ENCODE data around the gene HDAC6. TPM values are rescaled to one million over a fixed set of nuclear protein-coding genes. Genes with fewer than 3 reads are reported as not detected.
A peak's percentile ranks its signal among the peaks of the same experiment; 100 is the strongest.

The HDAC6 gene
- total RNA-seq = 73.9 and 77.7 TPM in 2 replicates

DNA sequence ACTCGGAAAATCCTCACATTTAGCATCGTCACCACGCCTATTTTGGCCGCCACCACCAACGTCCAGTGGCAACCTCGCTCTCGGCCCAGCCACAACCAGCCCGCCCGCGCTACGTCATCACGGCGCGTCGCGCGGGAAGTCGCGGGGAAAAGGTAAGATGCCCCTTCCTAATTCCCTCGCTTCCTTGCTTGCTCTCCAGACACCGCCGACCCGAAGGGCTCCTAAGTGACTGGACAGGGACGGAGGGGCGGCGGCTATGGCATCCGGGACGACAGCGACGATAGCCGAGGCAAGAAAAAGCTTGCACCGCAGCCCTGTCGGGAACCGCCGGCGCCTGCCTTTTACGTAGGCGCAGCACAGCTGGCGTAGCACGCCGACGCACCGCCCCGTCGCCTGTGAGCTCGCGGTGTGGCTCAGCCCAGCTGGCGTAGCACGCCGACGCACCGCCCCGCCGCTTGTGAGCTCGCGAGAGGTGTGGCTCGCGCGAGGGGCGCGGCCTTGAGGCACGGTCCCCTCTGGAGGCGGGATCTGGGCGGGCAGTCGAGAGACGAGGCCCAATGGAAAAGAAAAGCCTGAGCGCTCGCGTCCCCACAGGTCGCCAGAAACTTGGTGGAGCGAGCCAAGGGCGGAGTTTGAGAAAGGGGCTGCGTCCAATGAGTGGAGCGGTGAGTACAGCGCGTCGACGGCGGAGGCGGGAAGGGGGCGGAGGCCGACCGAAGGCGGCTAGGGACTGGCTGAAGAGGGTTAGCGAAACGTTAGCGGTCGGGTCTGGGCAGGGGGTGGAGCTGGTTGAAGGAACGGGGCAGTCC is at the start of gene HDAC6:
Gene HDAC6 (plus strand): TSS at position 788 of the 809 bp plus-strand sequence. CDS start 626 bp downstream, outside the sequence.
- Mint-ChIP-seq H3K27ac (peak within 1 kb of the TSS; percentile 97), H3K36me3 (ENCODE audit: low read depth) (peaks cover 21% of the 10 kb centered on the region), H3K27me3 (ENCODE audit: low read depth) (no peaks in the 10 kb centered on the region), H3K9me3 (no peaks in the 10 kb centered on the region), H3K4me1 (ENCODE audit: low read depth) (peaks cover 18% of the 10 kb centered on the region), H3K4me3 (ENCODE audit: low read depth) (peak within 1 kb of the TSS; percentile 91)
- intact Hi-C loops (cut with micrococcal nuclease) = loop anchor here (1.0 to 10.0 kb wide), 6 partner anchors 65 to 363 kb away; partner anchors contain the start of genes MAGIX, OTUD5, PQBP1 and SUV39H1
- peak; percentile 95 for DNase-seq (ENCODE audit: low spot score)

DNA sequence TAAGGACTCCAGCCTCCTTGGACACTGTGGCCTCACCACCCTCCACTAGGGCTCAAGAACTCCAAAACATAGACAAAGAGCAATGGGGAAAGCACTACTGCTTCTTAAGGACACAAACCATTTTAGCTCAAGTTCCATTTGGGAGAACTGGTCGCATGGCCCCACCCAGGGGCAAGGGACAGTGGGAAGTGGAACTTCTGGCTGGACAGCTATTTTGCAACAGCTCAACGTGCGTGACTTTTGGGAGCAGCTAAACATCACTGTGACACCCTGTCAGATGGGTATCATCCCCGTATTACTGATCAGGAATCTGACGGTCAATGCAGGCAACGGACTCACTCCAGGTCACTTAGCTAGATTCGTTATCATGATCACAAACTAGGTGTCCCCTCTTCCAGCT is 49.4 kb upstream of the HDAC6 start:
- H3K4me3 Mint-ChIP-seq (ENCODE audit: low read depth) = no peak overlapping the region
- no peak overlapping the region for H3K27ac Mint-ChIP-seq
- peaks cover 3% of the 10 kb centered on the region for H3K27me3 Mint-ChIP-seq (ENCODE audit: low read depth)
- no peak for DNase-seq (ENCODE audit: low spot score)
- H3K36me3 Mint-ChIP-seq (ENCODE audit: low read depth) = no peaks in the 10 kb centered on the region
- H3K9me3 Mint-ChIP-seq = no peaks in the 10 kb centered on the region
- intact Hi-C loops (cut with micrococcal nuclease) = no loop called here
- peaks cover 7% of the 10 kb centered on the region for H3K4me1 Mint-ChIP-seq (ENCODE audit: low read depth)

DNA sequence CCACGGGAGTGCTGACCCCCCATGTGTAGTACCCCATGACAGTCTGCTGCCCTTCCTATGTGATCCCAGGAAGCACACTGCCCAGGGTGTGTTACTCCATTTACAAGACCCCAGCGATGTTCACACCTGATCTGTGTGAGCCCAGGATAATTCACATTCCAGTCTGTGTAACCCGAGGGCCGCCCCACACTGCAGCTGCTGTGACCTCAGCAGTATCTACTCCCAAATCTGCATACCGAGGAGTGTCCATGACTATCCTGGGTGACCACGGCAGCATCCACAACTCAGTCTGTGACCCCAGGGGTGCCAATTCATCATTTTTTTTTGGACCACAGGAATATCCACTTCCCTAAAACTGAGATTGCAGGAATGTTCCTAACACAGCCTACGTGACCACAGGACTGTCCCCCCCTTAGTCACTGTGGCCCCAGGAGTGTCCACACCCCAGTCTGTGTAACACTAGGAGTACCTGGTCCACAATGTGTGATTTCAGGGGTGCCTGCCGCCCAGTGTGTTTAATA is 48.1 kb upstream of the HDAC6 start:
- peaks cover 7% of the 10 kb centered on the region for H3K4me1 Mint-ChIP-seq (ENCODE audit: low read depth)
- intact Hi-C loops (cut with micrococcal nuclease) = no loop called here
- no peaks in the 10 kb centered on the region for H3K9me3 Mint-ChIP-seq
- H3K4me3 Mint-ChIP-seq (ENCODE audit: low read depth) = no peak overlapping the region
- no peak overlapping the region for H3K27ac Mint-ChIP-seq
- DNase-seq (ENCODE audit: low spot score) = no peak
- H3K27me3 Mint-ChIP-seq (ENCODE audit: low read depth) = peaks cover 3% of the 10 kb centered on the region
- H3K36me3 Mint-ChIP-seq (ENCODE audit: low read depth) = no peaks in the 10 kb centered on the region

DNA sequence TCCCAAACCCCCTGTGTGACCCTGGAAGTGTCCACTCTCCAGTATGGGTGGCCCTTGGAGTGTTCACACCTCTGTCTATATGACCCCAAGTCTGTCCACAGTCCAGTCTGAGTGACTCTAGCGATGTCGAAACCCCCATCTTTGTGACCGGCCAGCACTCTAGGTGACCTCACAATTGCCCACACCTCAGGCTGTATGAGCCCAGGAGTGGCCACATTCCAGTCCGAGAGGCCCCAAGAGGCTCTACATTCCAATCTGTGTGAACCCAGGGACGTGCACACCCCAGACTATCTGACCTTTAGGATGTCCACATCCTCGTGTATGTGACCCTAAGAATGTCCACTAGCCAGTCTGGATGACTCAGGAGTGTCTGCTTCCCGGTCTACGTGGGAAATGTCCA is 47.6 kb upstream of the HDAC6 start:
- Mint-ChIP-seq H3K27me3 (ENCODE audit: low read depth) (peaks cover 3% of the 10 kb centered on the region), H3K4me1 (ENCODE audit: low read depth) (peaks cover 7% of the 10 kb centered on the region), H3K36me3 (ENCODE audit: low read depth) (no peaks in the 10 kb centered on the region), H3K4me3 (ENCODE audit: low read depth) (no peak overlapping the region), H3K9me3 (no peaks in the 10 kb centered on the region), H3K27ac (no peak overlapping the region)
- intact Hi-C loops (cut with micrococcal nuclease) = no loop called here
- DNase-seq (ENCODE audit: low spot score) = no peak

DNA sequence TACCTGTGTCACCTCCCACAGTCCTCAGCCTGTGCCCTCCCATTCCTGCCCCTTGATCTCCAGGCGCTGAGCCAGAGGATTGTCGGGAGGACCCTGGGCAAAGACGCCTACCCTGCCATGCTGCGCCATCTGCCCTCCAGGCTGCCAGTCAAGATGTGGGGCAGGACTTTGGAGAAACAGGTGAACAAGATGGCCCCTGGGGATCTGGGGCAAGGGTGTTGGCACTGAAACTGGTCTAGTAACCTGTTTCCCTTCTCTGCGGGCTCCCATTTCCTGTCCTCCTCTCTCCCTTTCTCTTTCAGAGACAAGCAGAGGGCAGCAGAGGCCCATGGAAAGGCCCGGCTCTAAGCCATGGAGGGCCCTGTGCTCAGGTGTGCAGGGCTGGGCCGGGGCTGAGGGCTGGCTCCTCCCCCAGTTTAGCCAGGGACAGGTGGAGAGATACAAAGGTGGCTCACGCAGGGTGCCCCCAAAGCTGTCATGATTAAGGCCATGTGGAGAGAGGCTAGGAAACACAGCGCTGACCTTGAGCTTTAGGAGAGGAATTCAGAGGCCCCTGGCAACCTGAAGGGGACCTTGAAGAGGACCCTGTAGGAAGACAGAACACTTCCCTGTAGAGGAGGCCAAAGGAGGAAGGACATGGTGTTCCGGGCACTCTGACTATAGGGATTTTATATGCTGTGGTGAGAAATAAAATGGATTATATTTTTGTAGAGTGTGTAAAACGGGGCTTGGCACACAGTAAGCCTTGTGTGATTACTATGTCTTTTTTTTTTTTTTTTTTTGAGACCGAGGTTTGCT is 40.0 kb upstream of the HDAC6 start, which contains the start of gene GLOD5:
Gene GLOD5 (plus strand): TSS at position 74 of the 798 bp plus-strand sequence. CDS start 44 bp downstream, at position 118.
- intact Hi-C loops (cut with micrococcal nuclease) = no loop called here
- peak; percentile 8 for DNase-seq (ENCODE audit: low spot score)
- H3K4me3 Mint-ChIP-seq (ENCODE audit: low read depth) = no peak within 1 kb of the TSS
- no peaks in the 10 kb centered on the region for H3K36me3 Mint-ChIP-seq (ENCODE audit: low read depth)
- H3K4me1 Mint-ChIP-seq (ENCODE audit: low read depth) = peaks cover 6% of the 10 kb centered on the region
- H3K27me3 Mint-ChIP-seq (ENCODE audit: low read depth) = peaks cover 4% of the 10 kb centered on the region
- no peaks in the 10 kb centered on the region for H3K9me3 Mint-ChIP-seq
- H3K27ac Mint-ChIP-seq = no peak within 1 kb of the TSS

DNA sequence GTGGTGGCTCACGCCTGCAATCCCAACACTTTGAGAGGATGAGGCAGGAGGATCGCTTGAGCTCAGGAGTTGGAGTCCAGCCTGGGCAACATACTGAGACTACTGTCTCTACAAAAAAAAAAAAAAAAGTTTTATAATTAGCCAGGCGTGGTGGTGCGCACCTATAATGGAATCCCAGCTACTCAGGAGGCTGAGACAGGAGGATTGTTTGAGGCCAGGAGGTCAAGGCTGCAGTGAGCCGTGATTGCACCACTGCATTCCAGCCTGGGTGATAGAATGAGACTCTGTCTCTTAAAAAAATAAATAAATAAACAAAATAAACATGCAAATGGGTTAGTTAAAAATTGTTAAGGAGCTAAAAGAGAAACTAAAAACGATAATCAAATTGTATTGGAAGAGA is 32.6 kb upstream of the HDAC6 start:
- no peaks in the 10 kb centered on the region for H3K36me3 Mint-ChIP-seq (ENCODE audit: low read depth)
- no peaks in the 10 kb centered on the region for H3K4me1 Mint-ChIP-seq (ENCODE audit: low read depth)
- intact Hi-C loops (cut with micrococcal nuclease) = no loop called here
- no peaks in the 10 kb centered on the region for H3K9me3 Mint-ChIP-seq
- no peak overlapping the region for H3K4me3 Mint-ChIP-seq (ENCODE audit: low read depth)
- no peak overlapping the region for H3K27ac Mint-ChIP-seq
- H3K27me3 Mint-ChIP-seq (ENCODE audit: low read depth) = peaks cover 2% of the 10 kb centered on the region
- no peak for DNase-seq (ENCODE audit: low spot score)

DNA sequence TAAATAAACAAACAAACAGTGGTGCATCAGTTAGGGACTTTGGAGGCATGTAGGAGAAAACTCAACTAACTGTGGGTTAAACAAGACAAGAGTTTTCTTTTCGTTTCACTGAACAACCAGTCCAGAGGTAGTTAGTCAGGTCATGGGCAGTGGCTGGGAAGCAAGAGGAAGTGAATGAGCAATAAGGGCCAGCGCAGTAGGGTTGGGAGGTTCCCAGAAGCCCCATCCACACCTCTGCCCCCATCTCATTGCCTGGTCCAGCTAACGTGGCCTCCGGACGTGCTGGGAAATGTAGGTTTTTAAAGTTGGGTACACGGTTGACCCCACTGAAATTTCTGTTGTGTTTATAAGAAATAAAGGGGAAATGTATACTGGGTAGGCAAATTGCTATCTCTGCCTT is 31.6 kb upstream of the HDAC6 start:
- intact Hi-C loops (cut with micrococcal nuclease) = no loop called here
- no peak for DNase-seq (ENCODE audit: low spot score)
- no peaks in the 10 kb centered on the region for H3K36me3 Mint-ChIP-seq (ENCODE audit: low read depth)

DNA sequence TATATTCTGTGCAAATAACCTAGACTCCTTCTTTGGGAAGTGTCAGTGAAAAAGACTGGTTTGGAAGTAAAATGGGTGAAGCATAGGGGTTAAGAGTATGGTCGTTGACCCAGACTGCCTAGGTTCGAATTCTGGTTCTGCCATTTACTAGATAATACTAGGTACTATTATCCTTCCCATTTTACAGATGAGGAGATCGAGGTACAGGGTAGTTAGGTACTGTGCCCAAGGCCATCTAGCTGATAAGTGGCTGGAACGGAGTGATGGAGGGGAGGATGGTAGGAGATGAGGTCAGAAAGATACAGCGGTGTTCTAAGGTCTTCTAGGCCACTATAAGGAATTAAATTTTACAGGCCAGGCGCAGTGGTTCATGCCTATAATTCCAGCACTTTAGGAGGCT is 29.3 kb upstream of the HDAC6 start:
- H3K4me3 Mint-ChIP-seq (ENCODE audit: low read depth) = no peak overlapping the region
- H3K27me3 Mint-ChIP-seq (ENCODE audit: low read depth) = peaks cover 14% of the 10 kb centered on the region
- H3K36me3 Mint-ChIP-seq (ENCODE audit: low read depth) = no peaks in the 10 kb centered on the region
- no peaks in the 10 kb centered on the region for H3K4me1 Mint-ChIP-seq (ENCODE audit: low read depth)
- DNase-seq (ENCODE audit: low spot score) = no peak
- H3K9me3 Mint-ChIP-seq = no peaks in the 10 kb centered on the region
- H3K27ac Mint-ChIP-seq = no peak overlapping the region
- intact Hi-C loops (cut with micrococcal nuclease) = no loop called here

More for the DNA sequence above, 31.6 kb upstream of the HDAC6 start:
- Mint-ChIP-seq H3K9me3 (no peaks in the 10 kb centered on the region), H3K4me1 (ENCODE audit: low read depth) (no peaks in the 10 kb centered on the region), H3K27me3 (ENCODE audit: low read depth) (peaks cover 1% of the 10 kb centered on the region), H3K4me3 (ENCODE audit: low read depth) (no peak overlapping the region), H3K27ac (no peak overlapping the region)

DNA sequence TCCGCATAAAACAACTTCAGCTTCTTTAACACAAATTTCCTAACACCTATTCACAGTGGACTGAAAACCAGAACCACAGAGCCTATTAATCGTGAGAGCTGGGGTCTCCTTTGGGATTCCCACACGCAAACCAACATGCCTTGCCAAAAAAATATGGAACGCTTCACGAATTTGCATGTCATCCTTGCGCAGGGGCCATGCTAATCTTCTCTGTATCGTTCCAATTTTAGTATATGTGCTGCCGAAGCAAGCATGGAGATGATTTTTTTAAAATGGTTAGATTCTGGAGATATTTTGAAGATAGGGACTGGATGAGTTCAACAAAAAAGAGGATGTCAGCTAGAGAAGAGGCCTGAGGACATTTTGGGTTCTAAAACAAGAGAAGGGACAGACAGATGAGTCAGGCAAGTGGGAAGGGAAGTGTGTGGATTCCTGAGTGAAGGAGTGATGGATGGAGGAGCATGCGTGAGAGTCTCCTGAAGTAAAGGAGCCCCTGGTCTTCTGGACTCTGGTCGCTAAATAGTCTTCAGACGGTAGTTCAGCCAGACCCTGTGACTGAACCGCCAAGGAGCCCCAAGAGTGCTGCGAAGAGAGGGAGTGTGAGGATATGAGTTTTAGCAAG is 24.9 kb upstream of the HDAC6 start:
- Mint-ChIP-seq H3K27ac (no peak overlapping the region), H3K36me3 (ENCODE audit: low read depth) (no peaks in the 10 kb centered on the region), H3K4me1 (ENCODE audit: low read depth) (no peaks in the 10 kb centered on the region), H3K9me3 (no peaks in the 10 kb centered on the region), H3K27me3 (ENCODE audit: low read depth) (peaks cover 22% of the 10 kb centered on the region), H3K4me3 (ENCODE audit: low read depth) (no peak overlapping the region)
- intact Hi-C loops (cut with micrococcal nuclease) = no loop called here
- DNase-seq (ENCODE audit: low spot score) = no peak

DNA sequence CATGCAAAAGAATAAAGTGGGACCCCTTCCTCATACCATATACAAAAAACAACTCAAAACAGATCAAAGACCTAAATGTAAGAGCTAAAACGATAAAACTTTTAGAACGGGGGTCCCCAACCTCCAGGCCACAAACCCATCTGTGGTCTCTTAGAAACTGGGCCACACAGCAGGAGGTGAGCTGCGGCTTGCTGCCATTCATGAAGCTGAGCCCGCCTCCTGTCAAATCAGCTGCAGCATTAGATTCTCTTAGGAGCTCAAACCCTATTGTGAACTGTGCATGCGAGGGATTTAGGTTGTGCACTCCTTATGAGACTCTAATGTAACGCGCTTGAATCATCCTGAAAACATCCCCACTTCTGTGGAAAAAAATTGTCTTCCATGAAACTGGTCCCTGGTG is 22.5 kb upstream of the HDAC6 start:
- DNase-seq (ENCODE audit: low spot score) = no peak
- no peaks in the 10 kb centered on the region for H3K4me1 Mint-ChIP-seq (ENCODE audit: low read depth)
- H3K36me3 Mint-ChIP-seq (ENCODE audit: low read depth) = no peaks in the 10 kb centered on the region
- H3K27ac Mint-ChIP-seq = no peak overlapping the region
- no peaks in the 10 kb centered on the region for H3K9me3 Mint-ChIP-seq
- intact Hi-C loops (cut with micrococcal nuclease) = no loop called here
- no peak overlapping the region for H3K4me3 Mint-ChIP-seq (ENCODE audit: low read depth)
- peaks cover 22% of the 10 kb centered on the region for H3K27me3 Mint-ChIP-seq (ENCODE audit: low read depth)

DNA sequence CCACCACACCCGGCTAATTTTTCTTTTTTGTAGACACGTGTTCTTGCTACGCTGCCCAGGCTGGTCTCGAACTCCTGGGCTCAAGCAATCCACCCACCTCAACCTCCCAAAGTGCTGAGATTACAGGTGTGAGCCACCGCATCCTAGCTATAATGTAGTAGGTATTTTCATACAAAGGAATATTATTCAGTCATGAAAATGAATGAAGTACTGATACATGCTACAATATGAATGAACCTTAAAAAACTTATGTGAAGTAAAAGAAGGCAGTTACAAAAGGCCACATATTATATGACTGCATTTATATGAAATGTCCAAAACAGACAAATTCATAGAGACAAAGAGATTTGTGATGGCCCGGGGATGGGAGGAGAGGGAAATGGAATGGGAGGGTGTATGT is 20.2 kb upstream of the HDAC6 start:
- Mint-ChIP-seq H3K4me1 (ENCODE audit: low read depth) (no peaks in the 10 kb centered on the region), H3K27ac (no peak overlapping the region), H3K36me3 (ENCODE audit: low read depth) (no peaks in the 10 kb centered on the region), H3K4me3 (ENCODE audit: low read depth) (no peak overlapping the region), H3K9me3 (no peaks in the 10 kb centered on the region), H3K27me3 (ENCODE audit: low read depth) (peaks cover 19% of the 10 kb centered on the region)
- DNase-seq (ENCODE audit: low spot score) = no peak
- intact Hi-C loops (cut with micrococcal nuclease) = no loop called here

DNA sequence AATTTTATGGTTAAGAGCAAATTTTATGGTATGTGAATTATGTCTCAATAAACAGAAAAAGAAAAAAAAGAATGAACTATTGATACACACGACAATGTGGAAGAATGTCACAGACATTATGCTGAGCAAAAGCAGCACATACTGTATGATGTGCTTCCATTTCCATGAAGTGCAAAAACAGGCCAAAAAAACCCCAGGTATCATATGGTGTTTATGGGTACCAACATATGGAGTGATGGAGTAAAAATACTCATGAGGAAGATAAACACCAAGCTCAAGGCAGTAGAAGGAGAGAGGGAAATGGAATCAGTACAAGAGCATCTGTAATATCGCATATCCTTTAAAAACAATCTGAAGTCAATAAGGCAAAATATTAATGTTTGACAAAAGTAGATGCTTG is 19.7 kb upstream of the HDAC6 start:
- Mint-ChIP-seq H3K4me3 (ENCODE audit: low read depth) (no peak overlapping the region), H3K27me3 (ENCODE audit: low read depth) (peaks cover 18% of the 10 kb centered on the region), H3K4me1 (ENCODE audit: low read depth) (no peaks in the 10 kb centered on the region), H3K27ac (no peak overlapping the region), H3K9me3 (no peaks in the 10 kb centered on the region), H3K36me3 (ENCODE audit: low read depth) (no peaks in the 10 kb centered on the region)
- no peak for DNase-seq (ENCODE audit: low spot score)
- intact Hi-C loops (cut with micrococcal nuclease) = no loop called here

Data from activated T-helper 2 cell treated with anti-CD3 and anti-CD28 coated beads, Interferon-gamma antibody, Interleukin-2, Interleukin-4, amounts not matched to agents 10 μg/mL and 5 μg/mL and 100 μg/mL, durations not matched to agents 14 hours and 24 hours and 36 hours (primary cell).